Thoracic aorta (tissue), 2 donors: ENCODE results near the gene MGAT1. TPM values are rescaled to one million over a fixed set of nuclear protein-coding genes. Genes with fewer than 3 reads are reported as not detected.

ENCODE experiments used
- ATAC-seq: fragments of 150-250 bp; one replicate; pipeline ENCODE4 v1.8.0; 2017; ENCODE audit warnings: low read depth; ENCODE audit not compliant: insufficient number of reproducible peaks, low FRiP score
- DNase-seq: peaks from one replicate; pipeline ENCODE4 v3.0.0-alpha.2; 2020; ENCODE audit warnings: low spot score
- H3K27ac ChIP-seq, 2 donors: fragments of 200-600 bp; sonication (generic); 1 replicate in 1 of 2; 2 replicates in 1 of 2; pipeline ENCODE4 v1.5.1; 2016; ENCODE audit warnings: mild to moderate bottlenecking in 2 of 2, moderate library complexity in 2 of 2
- H3K27me3 ChIP-seq: fragments of 200-600 bp; sonication (generic); replicated peaks from 2 replicates; pipeline ENCODE4 v1.6.0; 2016; ENCODE audit warnings: mild to moderate bottlenecking; ENCODE audit not compliant: insufficient read depth
- H3K36me3 ChIP-seq: fragments of 200-600 bp; sonication (generic); one replicate; pipeline ENCODE4 v1.5.1; 2016
- H3K4me1 ChIP-seq, 2 donors: fragments of 200-600 bp; sonication (generic); 1 replicate in 1 of 2; 2 replicates in 1 of 2; pipeline versions ENCODE4 v1.5.1 to v1.6.0; 2016; ENCODE audit warnings: low read depth in 2 of 2, mild to moderate bottlenecking in 1 of 2; ENCODE audit not compliant: control insufficient read depth in 1 of 2
- H3K4me3 ChIP-seq: fragments of 200-600 bp; sonication (generic); 2 replicates; pipeline ENCODE4 v1.5.1; 2016; ENCODE audit warnings: mild to moderate bottlenecking
- H3K9me3 ChIP-seq: fragments of 200-600 bp; sonication (generic); 2 replicates; pipeline ENCODE4 v1.5.1; 2016
- CTCF ChIP-seq: fragments of 200-600 bp; sonication (generic); IDR thresholded peaks from one replicate; pipeline ENCODE4 v1.5.1; 2019; ENCODE audit warnings: antibody characterized with exemption
- total RNA-seq, 2 donors: library from RNA; depleted of rRNA; stranded (reverse); fragments of >200 nt; gene quantifications; one replicate each; pipeline versions ENCODE4 v1.1.0 to v1.2.3, GENCODE V29; 2016

The MGAT1 gene
- total RNA-seq, 2 donors from 2014 or later, result 226 to 244 TPM

GRCh38 chr5:180817893-180818674 is 15.5 kb upstream of the MGAT1 start:
- ATAC-seq (no peak), DNase-seq (no peak)
- Histone ChIP-seq H3K27ac (peak overlapping the region in 1 of 2 donors; percentile 36), H3K4me3 (no peak overlapping the region), H3K4me1 (peaks cover 11 to 36% of the 10 kb centered on the region in 2 donors), H3K9me3 (no peaks in the 10 kb centered on the region), H3K27me3 (no peaks in the 10 kb centered on the region), H3K36me3 (no peaks in the 10 kb centered on the region)
- no peak for TF ChIP-seq CTCF

GRCh38 chr5:180816608-180817534 is 14.3 kb upstream of the MGAT1 start:
- Histone ChIP-seq H3K9me3 (no peaks in the 10 kb centered on the region), H3K4me3 (no peak overlapping the region), H3K4me1 (peaks cover 11 to 37% of the 10 kb centered on the region in 2 donors), H3K27ac (peak overlapping the region; percentile 46 to 55), H3K27me3 (no peaks in the 10 kb centered on the region), H3K36me3 (no peaks in the 10 kb centered on the region)
- no peak for ATAC-seq
- no peak for TF ChIP-seq CTCF
- no peak for DNase-seq

DNA sequence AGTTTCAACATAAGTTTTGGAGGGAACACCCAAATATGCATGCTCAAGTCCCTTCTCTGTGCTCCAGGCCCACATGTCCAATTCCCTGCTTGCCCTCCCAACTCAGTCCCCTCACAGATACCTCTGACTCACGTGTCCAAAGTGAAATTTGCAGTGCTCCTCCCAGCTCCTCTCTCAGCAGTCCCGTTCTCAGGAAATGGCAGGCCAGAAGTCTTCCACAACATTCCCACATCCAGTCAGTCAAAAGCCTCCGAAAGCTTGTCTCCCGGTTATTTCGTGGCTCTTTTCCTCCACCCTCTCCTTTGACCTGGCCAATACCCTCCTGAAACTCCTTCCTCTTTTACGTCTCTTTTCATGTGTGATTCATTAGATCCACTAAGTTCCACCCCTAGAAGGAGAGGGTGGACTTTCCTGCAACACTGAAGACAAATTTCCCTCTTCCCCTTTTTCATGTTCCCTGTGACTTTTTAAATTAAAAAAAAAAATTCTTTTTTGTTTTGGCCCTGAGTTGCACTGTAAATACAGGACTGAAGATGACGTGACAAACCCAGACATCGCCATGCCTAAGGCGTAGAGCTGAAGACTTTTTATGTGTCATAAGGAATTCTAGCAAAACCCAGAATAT is 12.8 kb upstream of the MGAT1 start:
- no peaks in the 10 kb centered on the region for H3K27me3 ChIP-seq
- DNase-seq (no peak), ATAC-seq (no peak)
- H3K9me3 ChIP-seq, result no peaks in the 10 kb centered on the region
- H3K27ac ChIP-seq, result peak overlapping the region in 1 of 2 donors; percentile 55
- no peaks in the 10 kb centered on the region for H3K36me3 ChIP-seq
- peak overlapping the region; percentile 55 for H3K4me3 ChIP-seq
- TF ChIP-seq CTCF, result no peak
- peaks cover 14 to 39% of the 10 kb centered on the region in 2 donors for H3K4me1 ChIP-seq

DNA sequence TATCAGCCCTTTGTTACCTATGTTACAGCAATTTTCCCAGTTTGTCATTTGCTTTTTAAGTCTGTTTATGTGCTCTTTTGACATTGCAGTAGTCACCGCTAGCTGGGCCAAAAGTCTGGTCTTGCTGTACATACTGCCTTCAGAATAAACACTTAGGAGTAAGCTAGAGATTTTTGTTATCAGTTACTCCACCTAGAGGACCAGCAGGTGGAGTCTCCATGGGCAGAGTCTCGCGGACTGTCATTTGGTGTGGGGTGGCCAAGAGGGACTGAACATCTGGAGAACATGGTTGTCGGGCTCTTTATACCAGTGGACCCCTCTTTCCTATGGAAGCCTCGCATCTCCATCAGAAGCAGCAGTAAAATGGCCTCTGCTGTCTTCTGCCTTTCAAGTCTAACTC is 10.8 kb upstream of the MGAT1 start:
- no peaks in the 10 kb centered on the region for H3K27me3 ChIP-seq
- no peak overlapping the region for H3K27ac ChIP-seq
- H3K9me3 ChIP-seq, result no peaks in the 10 kb centered on the region
- no peak for DNase-seq
- no peaks in the 10 kb centered on the region for H3K36me3 ChIP-seq
- no peak for TF ChIP-seq CTCF
- ATAC-seq, result no peak
- peaks cover 17 to 39% of the 10 kb centered on the region in 2 donors for H3K4me1 ChIP-seq
- H3K4me3 ChIP-seq, result peak overlapping the region; percentile 55
